Measurements from ENCODE around the gene RALGPS1.

- TF ChIP-seq CTCF (IDR thresholded peaks at IDR 0.05; ENCODE audit: control extremely low read depth in 1 of 3, insufficient read depth in 1 of 3, low read depth in 1 of 3, low read length in 3 of 3) (peak in 2 of 3 experiments; percentile 14 to 16; a peak in 2 of 4 replicates), NRF1 (IDR thresholded peaks at IDR 0.05; ENCODE audit: low read depth, low read length) (no peak), GTF2F1 (IDR thresholded peaks at IDR 0.05; ENCODE audit: borderline replicate concordance, low read depth, low read length) (no peak), BRCA1 (IDR thresholded peaks at IDR 0.05; ENCODE audit: low read depth, low read length) (no peak), CHD1 (IDR thresholded peaks at IDR 0.05; ENCODE audit: low read depth, low read length) (no peak), CBX5 (IDR thresholded peaks at IDR 0.05; ENCODE audit: low read depth, low read length) (no peak), TCF12 (IDR thresholded peaks at IDR 0.05; ENCODE audit: low read depth, low read length) (no peak), ATF3 (IDR thresholded peaks at IDR 0.05; ENCODE audit: insufficient read depth, low read depth, low read length) (no peak), EP300 (IDR thresholded peaks at IDR 0.05; ENCODE audit: borderline replicate concordance in 1 of 2, low read depth in 2 of 2, low read length in 2 of 2) (no peak)
Observed at GRCh38 chr9:127204771-127205470, 290.3 kb downstream of the RALGPS1 start.

All from H1 (cell line).